ENCODE results near the gene RGL1.

The RGL1 gene

GRCh38 chr1:183824291-183824690, 19.4 kb downstream of the RGL1 start:
- no peak for DNase-seq

GRCh38 chr1:183827801-183828200, 22.9 kb downstream of the RGL1 start:
- no peak for DNase-seq

- no peak for DNase-seq
These were observed 25.5 kb downstream of the RGL1 start for GRCh38 chr1:183830389-183830788.

- no peak for DNase-seq
These were observed 26.4 kb downstream of the RGL1 start for GRCh38 chr1:183831311-183831710.

- no peak for DNase-seq
These were observed 27.5 kb downstream of the RGL1 start for GRCh38 chr1:183832459-183832858.

GRCh38 chr1:183834568-183834967, 29.6 kb downstream of the RGL1 start:
- DNase-seq = no peak

GRCh38 chr1:183836598-183836997, 31.7 kb downstream of the RGL1 start:
- DNase-seq = no peak

- no peak for DNase-seq
These were observed 32.1 kb downstream of the RGL1 start for GRCh38 chr1:183837062-183837461.

GRCh38 chr1:183838221-183838620, 33.3 kb downstream of the RGL1 start:
- no peak for DNase-seq

- DNase-seq = no peak
These were observed 35.2 kb downstream of the RGL1 start for GRCh38 chr1:183840140-183840539.

GRCh38 chr1:183841550-183841949, 36.6 kb downstream of the RGL1 start:
- DNase-seq = no peak

- DNase-seq = peak; percentile 32
These were observed 37.3 kb downstream of the RGL1 start for GRCh38 chr1:183841950-183842794.

- no peak for DNase-seq
These were observed 37.9 kb downstream of the RGL1 start for GRCh38 chr1:183842795-183843144.

- DNase-seq = no peak
These were observed 39.9 kb downstream of the RGL1 start for GRCh38 chr1:183844806-183845205.

GRCh38 chr1:183845681-183846080, 40.8 kb downstream of the RGL1 start:
- DNase-seq = no peak

GRCh38 chr1:183847641-183848040, 42.7 kb downstream of the RGL1 start:
- DNase-seq = no peak

- no peak for DNase-seq
These were observed 45.9 kb downstream of the RGL1 start for GRCh38 chr1:183850852-183851251.

GRCh38 chr1:183859119-183859518, 54.2 kb downstream of the RGL1 start:
- no peak for DNase-seq

GRCh38 chr1:183859831-183860230, 54.9 kb downstream of the RGL1 start:
- no peak for DNase-seq

GRCh38 chr1:183862967-183863366, 58.0 kb downstream of the RGL1 start:
- DNase-seq = no peak

GRCh38 chr1:183863852-183864251, 58.9 kb downstream of the RGL1 start:
- DNase-seq = no peak

- DNase-seq = no peak
These were observed 59.7 kb downstream of the RGL1 start for GRCh38 chr1:183864611-183865010.

GRCh38 chr1:183869230-183869629, 64.3 kb downstream of the RGL1 start:
- DNase-seq = no peak

GRCh38 chr1:183869664-183870063, 64.7 kb downstream of the RGL1 start:
- no peak for DNase-seq
